HG03196 (cell line): Measurements from ENCODE around the gene NFE2L1.
A peak's percentile ranks its signal among the peaks of the same experiment; 100 is the strongest.
"Not testable (repeated sequence)": the region's sequence is repeated elsewhere in the genome, so short reads cannot be mapped to it uniquely, and the experiment has no call there.

Source experiments
- ATAC-seq: cut with Tn5 transposase; IDR thresholded peaks from one replicate; pipeline ENCODE4 v1.9.1; 2021; ENCODE audit not compliant: unreplicated experiment

Gene NFE2L1

GRCh38 chr17:48066656-48067055 lies 18.5 kb downstream of the NFE2L1 start:
- ATAC-seq, result no peak

DNA sequence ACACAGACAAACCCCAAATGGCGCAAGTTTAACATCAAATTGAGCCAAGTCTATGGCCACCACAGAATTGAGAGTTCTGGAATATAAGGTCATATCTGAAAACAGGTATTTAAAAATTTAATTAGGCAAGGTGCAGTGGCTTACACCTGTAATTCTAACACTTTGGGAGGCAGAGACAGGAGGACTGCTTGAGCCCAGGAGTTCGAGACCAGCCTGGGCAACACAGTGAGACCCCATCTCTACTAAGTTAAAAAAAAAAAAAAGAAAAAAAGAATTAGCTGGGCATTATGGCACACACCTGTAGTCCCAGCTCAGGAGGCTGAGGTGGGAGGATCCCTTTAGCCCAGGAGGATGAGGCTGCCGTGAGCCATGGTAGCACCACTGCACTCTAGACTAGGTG lies 19.1 kb downstream of the NFE2L1 start:
- no peak for ATAC-seq

DNA sequence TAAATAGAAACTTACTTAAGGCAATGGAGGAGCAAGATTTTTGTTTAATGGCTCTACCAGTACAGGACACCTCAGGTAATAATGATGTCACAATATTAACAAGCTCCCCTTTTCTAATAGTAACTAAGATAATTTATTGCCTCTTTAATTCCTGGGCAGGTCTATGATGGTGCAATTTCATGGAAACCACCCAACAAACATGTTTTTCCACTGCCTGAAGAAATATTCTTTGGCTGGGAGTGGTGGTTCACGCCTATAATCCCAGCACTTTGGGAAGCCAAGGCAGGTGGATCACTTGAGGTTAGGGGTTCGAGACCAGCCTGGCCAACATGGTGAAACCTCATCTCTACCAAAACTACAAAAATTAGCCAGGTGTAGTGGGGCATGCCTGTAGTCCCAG lies 19.6 kb downstream of the NFE2L1 start:
- ATAC-seq, result not testable (repeated sequence)

DNA sequence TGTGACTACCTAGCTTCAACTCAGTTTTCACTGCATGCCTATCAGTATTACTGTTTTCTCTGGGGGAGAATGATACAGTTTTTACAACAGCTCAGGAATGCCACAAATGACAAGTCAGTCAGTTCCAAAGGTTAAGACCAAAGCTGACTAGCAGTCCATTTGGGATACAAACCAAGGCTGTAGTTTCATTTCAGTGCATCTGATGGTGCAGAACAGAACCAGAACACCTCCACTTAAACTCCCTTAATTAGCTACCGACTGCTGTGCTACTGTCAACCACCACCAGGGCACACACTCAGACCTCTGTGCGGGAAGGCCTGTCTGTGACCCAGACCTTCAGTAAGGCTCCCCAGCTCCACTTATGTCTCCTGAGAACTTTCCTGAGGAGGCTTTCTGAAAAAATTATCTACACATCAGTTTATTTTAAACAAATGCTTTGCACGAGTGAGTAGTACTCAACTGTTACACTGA lies 20.4 kb downstream of the NFE2L1 start:
- no peak for ATAC-seq

DNA sequence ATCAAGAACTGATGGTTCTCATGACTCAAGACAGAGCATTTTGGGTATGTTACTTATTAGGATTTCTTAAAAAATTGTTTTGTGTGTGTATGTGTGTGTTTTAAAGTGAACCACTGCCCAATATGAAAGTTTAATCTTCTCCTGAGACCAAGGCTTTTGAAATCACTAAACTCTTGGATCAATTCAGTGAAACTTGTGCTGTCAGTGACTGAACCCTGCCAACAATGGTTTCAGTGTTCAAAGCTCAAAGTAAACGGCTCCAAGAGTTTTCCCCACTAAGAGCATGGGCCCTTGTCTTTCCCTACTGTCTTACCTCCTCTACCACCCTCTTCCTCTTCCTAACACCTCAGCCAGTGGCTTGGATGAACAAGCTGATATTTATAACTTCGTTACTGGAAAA lies 22.0 kb downstream of the NFE2L1 start:
- no peak for ATAC-seq

DNA sequence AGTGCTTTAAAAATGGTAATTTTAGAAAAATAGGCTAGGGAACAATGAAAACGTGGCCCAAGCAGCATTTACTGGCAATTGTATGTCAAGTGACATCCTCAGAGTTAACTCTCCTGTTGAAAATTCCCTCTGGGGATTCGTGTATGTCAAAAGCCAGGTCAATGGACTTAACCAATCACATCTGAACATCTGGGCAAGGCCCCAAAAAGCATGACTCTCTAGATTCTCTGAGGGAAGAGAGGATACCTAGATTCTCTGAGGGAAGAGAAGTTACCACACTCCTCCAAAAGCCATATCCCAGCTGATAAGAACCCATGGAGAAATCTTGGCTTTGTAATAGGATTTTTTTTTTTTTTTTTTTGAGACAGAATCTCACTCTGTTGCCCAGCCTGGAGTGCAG lies 23.5 kb downstream of the NFE2L1 start:
- no peak for ATAC-seq

- ATAC-seq, result not testable (repeated sequence)
Measured at GRCh38 chr17:48072811-48073210, 24.7 kb downstream of the NFE2L1 start.

GRCh38 chr17:48073566-48074094 lies 25.5 kb downstream of the NFE2L1 start:
- ATAC-seq, result not testable (repeated sequence)

GRCh38 chr17:48074322-48075081 lies 26.3 kb downstream of the NFE2L1 start:
- no peak for ATAC-seq

DNA sequence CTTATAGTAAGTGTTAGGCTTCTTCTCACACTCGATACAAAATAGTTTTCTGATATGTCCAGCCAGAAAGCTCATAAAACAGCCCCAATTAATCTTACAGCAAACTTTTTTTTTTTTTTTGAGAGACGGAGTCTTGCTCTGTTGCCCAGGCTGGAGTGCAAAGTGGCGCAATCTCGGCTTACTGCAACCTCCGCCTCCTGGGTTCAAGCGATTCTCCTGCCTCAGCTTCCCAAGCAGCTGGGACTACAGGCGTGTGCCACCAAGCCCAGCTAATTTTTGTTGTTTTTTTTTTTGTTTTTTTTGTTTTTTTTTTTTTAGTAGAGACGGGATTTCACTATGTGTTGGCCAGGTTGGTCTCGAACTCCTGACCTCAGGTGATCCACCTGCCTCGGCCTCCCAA lies 29.0 kb downstream of the NFE2L1 start:
- not testable (repeated sequence) for ATAC-seq

- no peak for ATAC-seq
Measured at GRCh38 chr17:48081858-48082257, 33.7 kb downstream of the NFE2L1 start.

DNA sequence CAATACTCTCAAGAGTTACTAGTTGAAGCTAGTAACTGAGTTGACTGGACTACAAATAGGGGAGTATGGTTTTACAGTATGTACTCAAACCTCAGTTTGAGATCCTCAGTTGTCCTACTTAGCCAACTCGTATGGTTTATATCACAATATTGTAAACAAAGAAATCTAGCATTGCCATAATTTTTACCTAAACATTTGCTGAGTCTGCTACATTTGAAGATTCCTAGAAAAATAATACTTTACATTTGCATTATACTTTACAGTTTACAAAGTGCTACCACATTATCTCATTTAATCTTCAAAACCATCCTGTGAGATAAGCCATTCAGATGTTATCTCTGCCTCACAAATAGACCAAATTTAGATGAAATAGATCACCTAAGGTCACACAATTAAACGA lies 36.8 kb downstream of the NFE2L1 start:
- ATAC-seq, result no peak

GRCh38 chr17:48093341-48094045 lies 45.3 kb downstream of the NFE2L1 start:
- no peak for ATAC-seq

DNA sequence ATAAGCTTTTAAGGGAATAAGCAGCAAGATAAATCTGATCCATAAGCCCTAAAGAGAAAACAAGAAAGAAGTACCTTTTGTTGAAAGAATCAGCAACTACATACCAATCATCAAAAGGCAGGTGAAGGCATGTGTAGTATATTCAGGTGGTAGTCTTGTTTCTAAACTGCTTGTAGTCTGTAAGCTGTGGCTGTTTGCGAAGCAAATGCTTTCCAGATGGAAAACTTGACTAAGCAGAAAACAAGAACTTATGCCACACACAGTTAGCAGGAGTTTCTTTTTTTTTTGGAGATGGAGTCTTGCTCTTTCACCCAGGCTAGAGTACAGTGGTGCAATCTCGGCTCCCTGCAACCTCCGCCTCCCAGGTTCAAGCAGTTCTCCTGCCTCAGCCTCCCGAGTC lies 47.5 kb downstream of the NFE2L1 start:
- no peak for ATAC-seq

DNA sequence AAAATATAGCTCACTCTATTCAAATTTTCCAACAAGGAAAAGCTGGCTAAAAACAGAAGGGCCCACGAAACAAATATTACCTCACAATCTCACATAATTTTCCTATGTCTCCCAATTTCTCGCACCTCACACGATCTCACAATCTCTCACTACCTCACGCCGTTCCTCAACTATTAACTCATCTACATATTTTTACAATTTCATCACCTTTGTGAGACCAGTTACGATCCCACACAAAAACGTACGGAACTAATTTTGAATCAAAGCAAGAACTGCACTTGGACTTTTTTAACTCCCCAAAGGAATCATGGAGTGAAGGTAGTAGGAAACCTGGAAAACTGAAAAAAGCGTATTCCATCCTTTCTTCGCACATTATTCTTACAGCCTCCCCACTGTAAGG lies 52.0 kb downstream of the NFE2L1 start:
- ATAC-seq, result no peak

DNA sequence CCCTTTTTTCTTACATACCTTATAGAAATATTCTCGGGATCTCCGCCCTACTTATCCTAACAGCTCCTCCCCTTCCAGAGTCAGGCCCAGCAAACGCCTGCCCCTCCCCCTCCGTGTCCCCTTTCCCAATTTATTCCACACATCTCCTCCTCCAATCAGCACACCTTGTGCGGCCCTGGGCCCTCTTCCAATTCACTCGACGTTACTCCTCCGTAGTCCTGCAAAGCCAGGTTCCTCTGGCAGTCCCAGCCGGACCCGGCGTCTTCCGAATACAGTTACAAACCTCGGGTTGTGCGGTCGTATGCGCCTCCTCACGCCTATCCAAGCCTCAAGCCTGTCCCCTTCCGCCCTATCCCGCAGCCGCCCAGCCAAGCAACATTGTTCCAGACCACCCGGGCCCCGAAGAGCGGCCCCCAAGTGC lies 52.4 kb downstream of the NFE2L1 start:
- peak; percentile 3 for ATAC-seq

- ATAC-seq, result peak; percentile 87
Measured at GRCh38 chr17:48101012-48101720, 53.0 kb downstream of the NFE2L1 start, which contains the start of gene CBX1. Gene CBX1 (minus strand): TSS chr17:48101478. CDS start chr17:48077004, 24,474 bp downstream.

DNA sequence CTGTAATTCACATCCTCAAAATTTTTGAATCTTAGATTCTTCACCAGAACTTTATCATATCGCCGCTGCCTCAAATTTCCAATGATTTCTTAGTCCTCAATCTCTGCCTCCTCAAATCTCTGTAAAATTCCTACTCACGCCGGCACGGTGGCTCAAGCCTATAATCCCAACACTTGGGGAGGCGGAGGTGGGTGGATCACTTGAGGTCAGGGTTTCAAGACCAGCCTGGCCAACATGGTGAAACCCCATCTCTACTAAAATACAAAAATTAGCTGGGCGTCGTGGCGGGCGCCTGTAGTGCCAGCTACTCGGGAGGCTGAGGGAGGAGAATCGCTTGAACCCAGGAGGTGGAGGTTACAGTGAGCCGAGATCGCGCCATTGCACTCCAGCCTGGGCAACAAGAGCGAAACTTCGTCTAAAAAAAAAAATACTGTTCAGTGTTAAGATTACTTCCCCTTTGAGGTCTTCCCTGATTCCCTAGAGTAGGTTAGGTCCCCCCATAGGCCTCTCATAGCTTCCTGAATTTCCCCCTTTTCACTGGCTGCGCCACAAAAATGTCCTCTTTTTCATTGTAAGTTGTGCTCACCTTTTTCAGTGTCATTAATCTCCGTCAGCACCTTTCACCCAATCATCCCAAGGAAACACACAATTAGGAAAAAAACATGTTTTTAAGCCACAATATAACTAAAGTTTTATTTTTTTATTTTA lies 54.0 kb downstream of the NFE2L1 start:
- no peak for ATAC-seq

- ATAC-seq, result no peak
Measured at GRCh38 chr17:48102798-48103715, 54.9 kb downstream of the NFE2L1 start.

DNA sequence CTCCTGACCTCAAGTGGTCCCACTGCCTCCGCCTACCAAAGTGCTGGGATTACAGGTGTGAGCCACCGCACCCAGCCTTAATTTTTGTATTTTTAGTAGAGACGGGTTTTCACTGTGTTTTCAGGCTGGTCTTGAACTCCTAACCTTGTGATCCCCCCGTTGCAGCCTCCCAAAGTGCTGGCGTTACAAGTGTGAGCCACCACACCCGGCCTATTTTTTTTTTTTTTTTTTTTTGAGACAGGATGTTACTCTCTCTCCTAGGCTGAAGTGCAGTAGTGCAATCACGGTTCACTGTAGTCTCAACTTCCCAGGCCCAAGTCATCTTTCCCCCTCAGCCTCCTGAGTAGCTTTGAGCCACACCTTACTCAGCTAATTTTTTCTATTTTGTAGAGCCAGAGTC lies 56.3 kb downstream of the NFE2L1 start:
- ATAC-seq, result no peak
